ENCODE measurements around the gene POC5. TPM values are rescaled to one million over a fixed set of nuclear protein-coding genes. Genes with fewer than 3 reads are reported as not detected.

Gene POC5
- total and polyA plus RNA-seq, 2 experiments from 2014 or later = 16.2 to 25.9 TPM

DNA sequence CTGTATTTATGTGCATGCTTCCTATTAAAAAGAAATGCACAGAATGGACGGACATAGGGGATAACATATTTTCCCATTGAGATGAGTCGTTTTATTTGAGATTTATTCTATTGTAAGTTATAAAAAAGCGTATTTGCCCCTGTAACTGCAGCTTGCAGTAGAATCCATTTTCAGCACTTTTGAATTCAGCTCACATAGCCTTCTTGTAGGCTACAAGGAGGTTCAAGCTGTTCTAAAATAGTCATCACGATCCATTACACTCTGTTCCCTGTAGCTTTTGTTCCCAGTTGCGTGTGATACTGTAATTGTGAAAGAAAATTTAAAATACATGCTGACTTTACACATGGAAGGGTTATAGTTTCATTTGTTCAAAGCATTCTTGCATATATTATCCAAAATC, 40.9 kb upstream of the POC5 start (continued):
- TF ChIP-seq, protein P1, sequence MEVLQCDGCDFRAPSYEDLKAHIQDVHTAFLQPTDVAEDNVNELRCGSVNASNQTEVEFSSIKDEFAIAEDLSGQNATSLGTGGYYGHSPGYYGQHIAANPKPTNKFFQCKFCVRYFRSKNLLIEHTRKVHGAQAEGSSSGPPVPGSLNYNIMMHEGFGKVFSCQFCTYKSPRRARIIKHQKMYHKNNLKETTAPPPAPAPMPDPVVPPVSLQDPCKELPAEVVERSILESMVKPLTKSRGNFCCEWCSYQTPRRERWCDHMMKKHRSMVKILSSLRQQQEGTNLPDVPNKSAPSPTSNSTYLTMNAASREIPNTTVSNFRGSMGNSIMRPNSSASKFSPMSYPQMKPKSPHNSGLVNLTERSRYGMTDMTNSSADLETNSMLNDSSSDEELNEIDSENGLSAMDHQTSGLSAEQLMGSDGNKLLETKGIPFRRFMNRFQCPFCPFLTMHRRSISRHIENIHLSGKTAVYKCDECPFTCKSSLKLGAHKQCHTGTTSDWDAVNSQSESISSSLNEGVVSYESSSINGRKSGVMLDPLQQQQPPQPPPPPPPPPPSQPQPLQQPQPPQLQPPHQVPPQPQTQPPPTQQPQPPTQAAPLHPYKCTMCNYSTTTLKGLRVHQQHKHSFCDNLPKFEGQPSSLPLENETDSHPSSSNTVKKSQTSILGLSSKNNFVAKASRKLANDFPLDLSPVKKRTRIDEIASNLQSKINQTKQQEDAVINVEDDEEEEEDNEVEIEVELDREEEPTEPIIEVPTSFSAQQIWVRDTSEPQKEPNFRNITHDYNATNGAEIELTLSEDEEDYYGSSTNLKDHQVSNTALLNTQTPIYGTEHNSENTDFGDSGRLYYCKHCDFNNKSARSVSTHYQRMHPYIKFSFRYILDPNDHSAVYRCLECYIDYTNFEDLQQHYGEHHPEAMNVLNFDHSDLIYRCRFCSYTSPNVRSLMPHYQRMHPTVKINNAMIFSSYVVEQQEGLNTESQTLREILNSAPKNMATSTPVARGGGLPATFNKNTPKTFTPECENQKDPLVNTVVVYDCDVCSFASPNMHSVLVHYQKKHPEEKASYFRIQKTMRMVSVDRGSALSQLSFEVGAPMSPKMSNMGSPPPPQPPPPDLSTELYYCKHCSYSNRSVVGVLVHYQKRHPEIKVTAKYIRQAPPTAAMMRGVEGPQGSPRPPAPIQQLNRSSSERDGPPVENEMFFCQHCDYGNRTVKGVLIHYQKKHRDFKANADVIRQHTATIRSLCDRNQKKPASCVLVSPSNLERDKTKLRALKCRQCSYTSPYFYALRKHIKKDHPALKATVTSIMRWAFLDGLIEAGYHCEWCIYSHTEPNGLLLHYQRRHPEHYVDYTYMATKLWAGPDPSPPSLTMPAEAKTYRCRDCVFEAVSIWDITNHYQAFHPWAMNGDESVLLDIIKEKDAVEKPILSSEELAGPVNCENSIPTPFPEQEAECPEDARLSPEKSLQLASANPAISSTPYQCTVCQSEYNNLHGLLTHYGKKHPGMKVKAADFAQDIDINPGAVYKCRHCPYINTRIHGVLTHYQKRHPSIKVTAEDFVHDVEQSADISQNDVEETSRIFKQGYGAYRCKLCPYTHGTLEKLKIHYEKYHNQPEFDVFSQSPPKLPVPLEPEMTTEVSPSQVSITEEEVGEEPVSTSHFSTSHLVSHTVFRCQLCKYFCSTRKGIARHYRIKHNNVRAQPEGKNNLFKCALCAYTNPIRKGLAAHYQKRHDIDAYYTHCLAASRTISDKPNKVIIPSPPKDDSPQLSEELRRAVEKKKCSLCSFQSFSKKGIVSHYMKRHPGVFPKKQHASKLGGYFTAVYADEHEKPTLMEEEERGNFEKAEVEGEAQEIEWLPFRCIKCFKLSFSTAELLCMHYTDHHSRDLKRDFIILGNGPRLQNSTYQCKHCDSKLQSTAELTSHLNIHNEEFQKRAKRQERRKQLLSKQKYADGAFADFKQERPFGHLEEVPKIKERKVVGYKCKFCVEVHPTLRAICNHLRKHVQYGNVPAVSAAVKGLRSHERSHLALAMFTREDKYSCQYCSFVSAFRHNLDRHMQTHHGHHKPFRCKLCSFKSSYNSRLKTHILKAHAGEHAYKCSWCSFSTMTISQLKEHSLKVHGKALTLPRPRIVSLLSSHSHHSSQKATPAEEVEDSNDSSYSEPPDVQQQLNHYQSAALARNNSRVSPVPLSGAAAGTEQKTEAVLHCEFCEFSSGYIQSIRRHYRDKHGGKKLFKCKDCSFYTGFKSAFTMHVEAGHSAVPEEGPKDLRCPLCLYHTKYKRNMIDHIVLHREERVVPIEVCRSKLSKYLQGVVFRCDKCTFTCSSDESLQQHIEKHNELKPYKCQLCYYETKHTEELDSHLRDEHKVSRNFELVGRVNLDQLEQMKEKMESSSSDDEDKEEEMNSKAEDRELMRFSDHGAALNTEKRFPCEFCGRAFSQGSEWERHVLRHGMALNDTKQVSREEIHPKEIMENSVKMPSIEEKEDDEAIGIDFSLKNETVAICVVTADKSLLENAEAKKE (CRISPR knock-in tag; IDR thresholded peaks at IDR 0.05) = no peak
- no peak for TF ChIP-seq ZNF114 (CRISPR knock-in tag; IDR thresholded peaks at IDR 0.05)
- no peak for TF ChIP-seq EZH2 (IDR thresholded peaks at IDR 0.05; ENCODE audit: low read depth, unreplicated experiment)
- TF ChIP-seq NANOG (IDR thresholded peaks at IDR 0.05; ENCODE audit: borderline replicate concordance) = no peak
- no peak for TF ChIP-seq JUNB (IDR thresholded peaks at IDR 0.05; ENCODE audit: unreplicated experiment)

- no peak overlapping the region for H3K27ac ChIP-seq (ENCODE audit: low read depth)
- no peak for TF ChIP-seq ZNF114 (CRISPR knock-in tag; IDR thresholded peaks at IDR 0.05)
- TF ChIP-seq POLR2AphosphoS5 (IDR thresholded peaks at IDR 0.05; ENCODE audit: low read depth) = no peak
- TF ChIP-seq NANOG (IDR thresholded peaks at IDR 0.05; ENCODE audit: borderline replicate concordance) = no peak
- TF ChIP-seq EZH2 (IDR thresholded peaks at IDR 0.05; ENCODE audit: low read depth, unreplicated experiment) = no peak
- TF ChIP-seq CREB1 (CRISPR knock-in tag; IDR thresholded peaks at IDR 0.05; ENCODE audit: low read depth) = no peak
- no peak for TF ChIP-seq STAT1 (IDR thresholded peaks at IDR 0.05; ENCODE audit: unreplicated experiment)
- no peak for TF ChIP-seq JUNB (IDR thresholded peaks at IDR 0.05; ENCODE audit: unreplicated experiment)
- TF ChIP-seq REST (IDR thresholded peaks at IDR 0.05; ENCODE audit: unreplicated experiment) = no peak
- no peak for TF ChIP-seq ETS1 (IDR thresholded peaks at IDR 0.05)
- DNase-seq (ENCODE audit: low spot score) = no peak
- no peaks in the 10 kb centered on the region for H3K4me1 ChIP-seq (ENCODE audit: insufficient read depth)
- ATAC-seq = no peak
- no peaks in the 10 kb centered on the region for H3F3A ChIP-seq (replicated peaks; ENCODE audit: low read depth)
- H3K36me3 ChIP-seq (ENCODE audit: insufficient read depth) = no peaks in the 10 kb centered on the region
- no peaks in the 10 kb centered on the region for H3K79me2 ChIP-seq (replicated peaks; ENCODE audit: insufficient read depth)
- no peak overlapping the region for H2AFZ ChIP-seq
- no peaks in the 10 kb centered on the region for H3K36me3 Mint-ChIP-seq (ENCODE audit: low read depth)
- H4K20me1 ChIP-seq (replicated peaks; ENCODE audit: insufficient read depth) = no peaks in the 10 kb centered on the region
- H3K4me1 Mint-ChIP-seq = no peaks in the 10 kb centered on the region
- no peaks in the 10 kb centered on the region for H3K9me3 Mint-ChIP-seq
- H3K4me3 ChIP-seq = no peak overlapping the region
- no peaks in the 10 kb centered on the region for H3K9me2 ChIP-seq (ENCODE audit: insufficient read depth)
- H3K27me3 Mint-ChIP-seq (ENCODE audit: insufficient read depth, low read depth, poor library complexity) = no peaks in the 10 kb centered on the region
- H3K4me2 ChIP-seq = no peak overlapping the region
- H3K4me3 Mint-ChIP-seq = no peak overlapping the region
- no peak overlapping the region for H3K27ac Mint-ChIP-seq
- H3K27me3 ChIP-seq (ENCODE audit: insufficient read depth) = no peaks in the 10 kb centered on the region
These were observed 39.7 kb upstream of the POC5 start for GRCh38 chr5:75756981-75757380.

Measured in GM23338 (cell line).